WTC11 (cell line): ENCODE measurements around the gene M1AP. TPM values are rescaled to one million over a fixed set of nuclear protein-coding genes. Genes with fewer than 3 reads are reported as not detected.

ENCODE experiments used
- ATAC-seq: fragments of 200-7000 bp; cut with Tn5 transposase; 2 replicates; pipeline ENCODE4 v1.10.0; 2021; ENCODE audit warnings: mild to moderate bottlenecking, moderate library complexity
- CTCF ChIA-PET: fragments of 300-600 bp; sonication (Branson Sonifier 250); formaldehyde crosslinking; loops from one replicate; lab custom pipeline; 2021; ENCODE audit warnings: antibody characterized with exemption; lab: Charles Lee
- POLR2A ChIA-PET: fragments of 350-600 bp; sonication (Branson Sonifier 250); formaldehyde crosslinking; loops from one replicate; lab custom pipeline; 2021; ENCODE audit warnings: antibody characterized with exemption; lab: Charles Lee
- DNase-seq: peaks from one replicate; pipeline ENCODE4 v3.0.0; 2021; ENCODE audit warnings: low spot score
- H3K27ac Mint-ChIP-seq: 2 replicates; pipeline ENCODE4 v1.8.0; 2021; ENCODE audit warnings: mixed read lengths
- H3K27me3 Mint-ChIP-seq: 2 replicates; pipeline ENCODE4 v1.8.0; 2021; ENCODE audit warnings: low read depth, mild to moderate bottlenecking, moderate library complexity, mixed read lengths
- H3K36me3 Mint-ChIP-seq: 2 replicates; pipeline ENCODE4 v1.8.0; 2021; ENCODE audit warnings: mixed read lengths
- H3K4me1 Mint-ChIP-seq: 2 replicates; pipeline ENCODE4 v1.8.0; 2022; ENCODE audit warnings: mixed read lengths
- H3K4me3 Mint-ChIP-seq: 2 replicates; pipeline ENCODE4 v1.8.0; 2021; ENCODE audit warnings: mild to moderate bottlenecking, moderate library complexity, mixed read lengths
- H3K9me3 Mint-ChIP-seq: 2 replicates; pipeline ENCODE4 v1.8.0; 2021; ENCODE audit warnings: mixed read lengths
- CDX4 ChIP-seq: fragments of 250-450 bp; sonication (Bioruptor Pico); IDR thresholded peaks from 2 replicates; pipeline ENCODE4 v1.9.0; 2021; ENCODE audit warnings: moderate library complexity, mild to moderate bottlenecking, inconsistent platforms, borderline replicate concordance
- CTCF ChIP-seq: fragments of 200-600 bp; IDR thresholded peaks from 2 replicates; pipeline ENCODE4 v1.8.0; 2022; ENCODE audit warnings: antibody characterized with exemption
- E2F1 ChIP-seq: sonication (generic); formaldehyde crosslinking; IDR thresholded peaks from 2 replicates; pipeline ENCODE4 v1.8.0; 2022; ENCODE audit warnings: mild to moderate bottlenecking, missing genetic modification reagents
- E2F4 ChIP-seq: sonication (generic); formaldehyde crosslinking; IDR thresholded peaks from 2 replicates; pipeline ENCODE4 v1.8.1; 2022; ENCODE audit warnings: low read depth, mild to moderate bottlenecking, moderate library complexity, missing genetic modification reagents, borderline replicate concordance
- EMX1 ChIP-seq: fragments of 250-450 bp; sonication (Bioruptor Pico); IDR thresholded peaks from 2 replicates; pipeline ENCODE4 v1.8.0; 2021; ENCODE audit warnings: mild to moderate bottlenecking
- FOXP4 ChIP-seq: sonication (generic); formaldehyde crosslinking; IDR thresholded peaks from 2 replicates; pipeline ENCODE4 v1.8.0; 2022; ENCODE audit warnings: mild to moderate bottlenecking, missing genetic modification reagents
- GABPB1 ChIP-seq: sonication (generic); formaldehyde crosslinking; IDR thresholded peaks from 2 replicates; pipeline ENCODE4 v1.8.1; 2023; ENCODE audit warnings: mild to moderate bottlenecking, missing genetic modification reagents
- GRHL2 ChIP-seq: fragments of 250-450 bp; sonication (Bioruptor Pico); IDR thresholded peaks from 2 replicates; pipeline ENCODE4 v1.8.0; 2022; ENCODE audit warnings: mild to moderate bottlenecking, moderate library complexity; ENCODE audit not compliant: insufficient replicate concordance, severe bottlenecking
- IRF1 ChIP-seq: sonication (generic); formaldehyde crosslinking; IDR thresholded peaks from 2 replicates; pipeline ENCODE4 v1.8.0; 2023; ENCODE audit warnings: missing genetic modification reagents
- IRF2 ChIP-seq: sonication (generic); formaldehyde crosslinking; IDR thresholded peaks from 2 replicates; pipeline ENCODE4 v1.8.0; 2022; ENCODE audit warnings: low read depth, missing genetic modification reagents, borderline replicate concordance
- MAX ChIP-seq: sonication (generic); formaldehyde crosslinking; IDR thresholded peaks from 2 replicates; pipeline ENCODE4 v1.8.0; 2022; ENCODE audit warnings: mild to moderate bottlenecking, missing genetic modification reagents
- MYBL2 ChIP-seq: sonication (generic); formaldehyde crosslinking; IDR thresholded peaks from 2 replicates; pipeline ENCODE4 v1.8.1; 2023; ENCODE audit warnings: mild to moderate bottlenecking, moderate library complexity, missing genetic modification reagents
- RELA ChIP-seq: sonication (generic); formaldehyde crosslinking; IDR thresholded peaks from 2 replicates; pipeline ENCODE4 v1.8.1; 2022; ENCODE audit warnings: missing genetic modification reagents, mild to moderate bottlenecking, borderline replicate concordance
- STAT6 ChIP-seq: sonication (generic); formaldehyde crosslinking; conservative IDR thresholded peaks from 2 replicates; pipeline ENCODE4 v1.8.1; 2023; ENCODE audit warnings: mild to moderate bottlenecking, low read depth, missing genetic modification reagents, moderate library complexity
- TCF7 ChIP-seq: sonication (generic); formaldehyde crosslinking; IDR thresholded peaks from 2 replicates; pipeline ENCODE4 v1.8.0; 2022; ENCODE audit warnings: mild to moderate bottlenecking, low read depth, missing genetic modification reagents, moderate library complexity
- TP53 ChIP-seq: sonication (generic); formaldehyde crosslinking; IDR thresholded peaks from 2 replicates; pipeline ENCODE4 v1.8.1; 2023; ENCODE audit warnings: mild to moderate bottlenecking, missing genetic modification reagents
- USF2 ChIP-seq: sonication (generic); formaldehyde crosslinking; IDR thresholded peaks from 2 replicates; pipeline ENCODE4 v1.8.1; 2023; ENCODE audit warnings: mild to moderate bottlenecking, missing genetic modification reagents, moderate library complexity
- ZMAT4 ChIP-seq: fragments of 250-450 bp; sonication (Bioruptor Pico); IDR thresholded peaks from 2 replicates; pipeline ENCODE4 v1.9.0; 2021; ENCODE audit warnings: mild to moderate bottlenecking
- ZNF232 ChIP-seq: sonication (generic); formaldehyde crosslinking; IDR thresholded peaks from 2 replicates; pipeline ENCODE4 v1.8.0; 2022; ENCODE audit warnings: mild to moderate bottlenecking, missing genetic modification reagents
- ZNF671 ChIP-seq: fragments of 250-450 bp; sonication (Bioruptor Pico); IDR thresholded peaks from 2 replicates; pipeline ENCODE4 v1.8.0; 2021; ENCODE audit warnings: mild to moderate bottlenecking
- total RNA-seq: library from RNA; stranded (reverse); gene quantifications from 3 replicates; pipeline ENCODE4 v1.2.3, GENCODE V29; 2021

The M1AP gene
- total RNA-seq, 1 experiment from 2014 or later, result 5.9 TPM

GRCh38 chr2:74535440-74535965 is 112.6 kb downstream of the M1AP start:
- 0 out of 2 replicates have a peak, but pooled peaks cover 3% of the 10 kb centered on the region for H3K27me3 Mint-ChIP-seq
- no peak for ATAC-seq
- H3K9me3 Mint-ChIP-seq, result no peaks in the 10 kb centered on the region
- no peak overlapping the region for H3K4me3 Mint-ChIP-seq
- H3K27ac Mint-ChIP-seq, result no peak overlapping the region
- POLR2A ChIA-PET, result no interaction called here
- peaks cover 16% of the 10 kb centered on the region for H3K36me3 Mint-ChIP-seq
- no peak for DNase-seq
- CTCF ChIA-PET, result interaction anchor here (1.6 kb wide), 1 partner anchor 9 kb away, joined by 5 read pairs; the partner anchor contains the start of gene DQX1
- TF ChIP-seq TP53 (CRISPR knock-in tag) (no peak), FOXP4 (CRISPR knock-in tag) (no peak)
- H3K4me1 Mint-ChIP-seq, result peaks cover 11% of the 10 kb centered on the region

GRCh38 chr2:74534411-74534810 is 113.7 kb downstream of the M1AP start:
- no peaks in the 10 kb centered on the region for H3K9me3 Mint-ChIP-seq
- DNase-seq (no peak), ATAC-seq (no peak)
- H3K27ac Mint-ChIP-seq, result no peak overlapping the region
- peaks cover 16% of the 10 kb centered on the region for H3K36me3 Mint-ChIP-seq
- 0 out of 2 replicates have a peak, but pooled peaks cover 3% of the 10 kb centered on the region for H3K27me3 Mint-ChIP-seq
- CTCF ChIA-PET, result no interaction called here
- no peak overlapping the region for H3K4me3 Mint-ChIP-seq
- POLR2A ChIA-PET, result no interaction called here
- H3K4me1 Mint-ChIP-seq, result peaks cover 11% of the 10 kb centered on the region
- TF ChIP-seq RELA (CRISPR knock-in tag) (no peak), IRF2 (no peak), GRHL2 (no peak), IRF1 (CRISPR knock-in tag) (no peak), ZNF232 (CRISPR knock-in tag) (no peak), E2F4 (CRISPR knock-in tag) (no peak), ZMAT4 (CRISPR knock-in tag) (no peak), MAX (CRISPR knock-in tag) (no peak), TCF7 (no peak), MYBL2 (no peak), EMX1 (no peak), E2F1 (no peak), CTCF (no peak), USF2 (CRISPR knock-in tag) (no peak), ZNF671 (no peak), GABPB1 (no peak), STAT6 (no peak), CDX4 (CRISPR knock-in tag) (no peak)
